HL-60 (cell line): ENCODE data around the gene TMC4.

Source experiments
- GABPA ChIP-seq: IDR thresholded peaks from 2 replicates; pipeline ENCODE4 v1.6.1; 2012; ENCODE audit warnings: low read depth
- POLR2AphosphoS5 ChIP-seq: IDR thresholded peaks from 2 replicates; pipeline ENCODE4 v1.6.1; 2012; ENCODE audit warnings: low read depth
- REST ChIP-seq: IDR thresholded peaks from 2 replicates; pipeline ENCODE4 v1.6.1; 2012; ENCODE audit warnings: low read depth; ENCODE audit not compliant: insufficient replicate concordance
- SPI1 ChIP-seq: IDR thresholded peaks from 2 replicates; pipeline ENCODE4 v1.6.1; 2012; ENCODE audit warnings: low read depth, mild to moderate bottlenecking, borderline replicate concordance
- TF ChIP-seq, protein P1 (sequence below): IDR thresholded peaks from one replicate; pipeline ENCODE4 v1.5.1; 2011; ENCODE audit warnings: low read length, control low read depth, inconsistent platforms; ENCODE audit not compliant: insufficient read depth

DNA sequence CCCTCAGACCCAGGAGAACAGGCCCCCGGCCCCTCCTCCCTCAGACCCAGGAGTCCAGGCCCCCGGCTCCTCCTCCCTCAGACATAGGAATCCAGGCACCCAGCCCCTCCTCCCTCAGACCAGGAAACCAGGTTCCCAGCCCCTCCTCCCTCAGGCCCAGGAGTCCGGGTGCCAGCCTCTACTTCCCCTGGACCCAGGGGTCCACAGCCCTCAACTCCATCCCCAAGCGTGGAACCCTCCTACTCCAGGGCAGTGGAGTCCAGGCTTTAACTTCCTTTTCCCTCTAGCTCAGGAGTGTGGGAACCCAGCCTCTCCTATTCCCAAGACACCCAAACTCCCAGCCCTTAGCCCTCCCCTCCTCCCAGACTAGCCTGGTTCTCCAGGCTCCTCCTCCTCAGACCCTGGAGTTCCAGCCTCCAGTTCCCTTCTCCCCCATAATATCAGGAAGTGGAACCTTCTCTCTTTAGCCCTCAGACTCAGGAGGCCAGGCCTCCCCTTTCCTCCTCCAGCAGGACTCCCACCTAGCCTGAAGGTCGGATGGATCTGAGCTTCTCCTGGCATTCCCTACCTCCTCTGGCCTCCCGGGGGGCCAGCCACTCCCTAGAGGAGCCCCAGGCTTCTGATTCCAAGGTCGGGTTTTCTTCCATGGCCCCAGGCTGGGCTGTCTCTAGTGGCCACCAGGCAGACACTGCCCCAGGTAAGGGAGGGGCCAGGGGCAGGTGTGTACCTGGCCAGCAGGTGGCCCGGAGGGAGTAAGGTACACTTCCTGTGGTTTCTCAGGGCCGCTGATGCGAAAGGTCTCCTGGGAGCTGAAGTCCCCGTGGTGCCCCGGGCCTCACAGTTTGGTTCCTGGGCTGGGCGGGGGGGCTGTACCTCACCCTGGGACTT is at the start of gene TMC4:
- no peak for TF ChIP-seq POLR2AphosphoS5
- TF ChIP-seq, protein P1, sequence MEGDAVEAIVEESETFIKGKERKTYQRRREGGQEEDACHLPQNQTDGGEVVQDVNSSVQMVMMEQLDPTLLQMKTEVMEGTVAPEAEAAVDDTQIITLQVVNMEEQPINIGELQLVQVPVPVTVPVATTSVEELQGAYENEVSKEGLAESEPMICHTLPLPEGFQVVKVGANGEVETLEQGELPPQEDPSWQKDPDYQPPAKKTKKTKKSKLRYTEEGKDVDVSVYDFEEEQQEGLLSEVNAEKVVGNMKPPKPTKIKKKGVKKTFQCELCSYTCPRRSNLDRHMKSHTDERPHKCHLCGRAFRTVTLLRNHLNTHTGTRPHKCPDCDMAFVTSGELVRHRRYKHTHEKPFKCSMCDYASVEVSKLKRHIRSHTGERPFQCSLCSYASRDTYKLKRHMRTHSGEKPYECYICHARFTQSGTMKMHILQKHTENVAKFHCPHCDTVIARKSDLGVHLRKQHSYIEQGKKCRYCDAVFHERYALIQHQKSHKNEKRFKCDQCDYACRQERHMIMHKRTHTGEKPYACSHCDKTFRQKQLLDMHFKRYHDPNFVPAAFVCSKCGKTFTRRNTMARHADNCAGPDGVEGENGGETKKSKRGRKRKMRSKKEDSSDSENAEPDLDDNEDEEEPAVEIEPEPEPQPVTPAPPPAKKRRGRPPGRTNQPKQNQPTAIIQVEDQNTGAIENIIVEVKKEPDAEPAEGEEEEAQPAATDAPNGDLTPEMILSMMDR: no peak
- TF ChIP-seq REST: no peak
- TF ChIP-seq GABPA: no peak
- peak; percentile 14; the same call in 1 of the 2 replicates for TF ChIP-seq SPI1
